Measurements from ENCODE around the gene AGTPBP1. TPM values are rescaled to one million over a fixed set of nuclear protein-coding genes. Genes with fewer than 3 reads are reported as not detected.

The AGTPBP1 gene
- total and polyA plus RNA-seq, 12 donors: 9.7 to 87.1 (median 51.4) TPM

- Histone ChIP-seq H3K36me3 (peaks cover 0 to 5% (median 0%) of the 10 kb centered on the region in 9 donors), H3K27ac (no peak overlapping the region), H3K4me1 (peaks cover 0 to 25% (median 14%) of the 10 kb centered on the region in 9 donors), H3K27me3 (no peaks in the 10 kb centered on the region), H3K4me3 (no peak overlapping the region), H3K9me3 (peaks cover 0 to 1% (median 0%) of the 10 kb centered on the region in 11 donors)
- DNase-seq (no peak), ATAC-seq (no peak)
- TF ChIP-seq, protein P1, sequence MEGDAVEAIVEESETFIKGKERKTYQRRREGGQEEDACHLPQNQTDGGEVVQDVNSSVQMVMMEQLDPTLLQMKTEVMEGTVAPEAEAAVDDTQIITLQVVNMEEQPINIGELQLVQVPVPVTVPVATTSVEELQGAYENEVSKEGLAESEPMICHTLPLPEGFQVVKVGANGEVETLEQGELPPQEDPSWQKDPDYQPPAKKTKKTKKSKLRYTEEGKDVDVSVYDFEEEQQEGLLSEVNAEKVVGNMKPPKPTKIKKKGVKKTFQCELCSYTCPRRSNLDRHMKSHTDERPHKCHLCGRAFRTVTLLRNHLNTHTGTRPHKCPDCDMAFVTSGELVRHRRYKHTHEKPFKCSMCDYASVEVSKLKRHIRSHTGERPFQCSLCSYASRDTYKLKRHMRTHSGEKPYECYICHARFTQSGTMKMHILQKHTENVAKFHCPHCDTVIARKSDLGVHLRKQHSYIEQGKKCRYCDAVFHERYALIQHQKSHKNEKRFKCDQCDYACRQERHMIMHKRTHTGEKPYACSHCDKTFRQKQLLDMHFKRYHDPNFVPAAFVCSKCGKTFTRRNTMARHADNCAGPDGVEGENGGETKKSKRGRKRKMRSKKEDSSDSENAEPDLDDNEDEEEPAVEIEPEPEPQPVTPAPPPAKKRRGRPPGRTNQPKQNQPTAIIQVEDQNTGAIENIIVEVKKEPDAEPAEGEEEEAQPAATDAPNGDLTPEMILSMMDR (IDR thresholded peaks at IDR 0.05): no peak
- intact Hi-C loops (cut with DNase I): loop anchor here in 4 of 10 donors (5.0 to 10.0 kb wide), 4 partner anchors 39 to 84 kb away; partner anchors contain the start of gene AGTPBP1 (in 2 of the 4)
- WGBS, 2 donors: 89 to 93% methylated on average over 1 of the region's 1 CpG
Measured at GRCh38 chr9:85703398-85703797, 38.4 kb downstream of the AGTPBP1 start.

- H3K27ac ChIP-seq: no peak overlapping the region
- H3K4me1 ChIP-seq: peaks cover 0 to 25% (median 14%) of the 10 kb centered on the region in 9 donors
- H3K36me3 ChIP-seq: no peaks in the 10 kb centered on the region
- peak in 5 of 8 donors; percentile 47 to 79 (median 63) for ATAC-seq
- no peak for DNase-seq
- H3K9me3 ChIP-seq: no peaks in the 10 kb centered on the region
- no peak overlapping the region for H3K4me3 ChIP-seq
- TF ChIP-seq, protein P1 (IDR thresholded peaks at IDR 0.05): no peak
- no peaks in the 10 kb centered on the region for H3K27me3 ChIP-seq
- intact Hi-C loops (cut with DNase I): loop anchor here in 4 of 10 donors (5.0 to 10.0 kb wide), 4 partner anchors 39 to 84 kb away; partner anchors contain the start of gene AGTPBP1 (in 2 of the 4)
Measured at GRCh38 chr9:85702726-85703289, 38.9 kb downstream of the AGTPBP1 start.

DNA sequence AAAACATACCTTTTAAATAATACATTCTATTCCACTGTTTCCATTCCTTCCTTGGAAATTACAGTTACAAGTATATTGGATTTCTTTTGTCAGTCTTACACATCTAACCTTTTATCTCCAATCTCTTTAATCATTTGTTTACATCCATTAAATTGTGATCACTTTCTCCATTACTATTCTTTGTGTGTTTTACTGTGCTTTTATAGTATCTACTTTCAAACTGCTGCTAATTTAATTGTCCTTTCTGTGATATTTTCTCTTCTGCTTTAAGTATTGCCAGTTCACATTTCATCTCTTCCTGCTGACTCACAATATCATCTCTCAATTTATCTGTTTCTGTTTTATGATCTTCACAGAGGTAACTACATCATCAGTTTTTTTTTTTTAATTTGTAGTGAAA lies 39.6 kb downstream of the AGTPBP1 start:
- intact Hi-C loops (cut with DNase I): loop anchor here in 4 of 10 donors (5.0 to 10.0 kb wide), 4 partner anchors 40 to 85 kb away; partner anchors contain the start of gene AGTPBP1 (in 2 of the 4)
- Histone ChIP-seq H3K27ac (no peak overlapping the region), H3K4me3 (no peak overlapping the region), H3K27me3 (no peaks in the 10 kb centered on the region), H3K36me3 (no peaks in the 10 kb centered on the region), H3K4me1 (peaks cover 0 to 25% (median 14%) of the 10 kb centered on the region in 9 donors), H3K9me3 (no peaks in the 10 kb centered on the region)
- ATAC-seq (no peak), DNase-seq (no peak)
- TF ChIP-seq, protein P1 (IDR thresholded peaks at IDR 0.05): no peak

DNA sequence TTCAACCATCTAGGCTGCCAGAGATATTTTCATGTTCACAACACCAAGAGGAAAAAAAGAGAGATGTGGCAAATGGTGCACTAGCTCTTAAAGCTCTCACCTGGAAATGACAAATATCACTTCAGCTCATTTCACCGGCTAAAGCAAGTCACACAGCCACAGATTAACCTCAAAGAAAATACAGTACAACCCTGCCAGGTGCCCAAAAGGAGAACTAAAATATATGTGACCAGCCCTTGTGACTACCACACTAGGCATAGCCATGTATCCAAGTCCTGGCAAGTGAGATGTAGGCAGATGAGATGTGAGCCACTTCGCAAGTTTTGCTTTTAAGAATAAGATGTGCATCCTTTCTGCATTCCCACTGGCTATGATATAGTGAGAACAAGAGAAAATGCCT lies 41.4 kb downstream of the AGTPBP1 start:
- intact Hi-C loops (cut with DNase I): loop anchor here in 4 of 10 donors (5.0 to 10.0 kb wide), 4 partner anchors 42 to 87 kb away; partner anchors contain the start of gene AGTPBP1 (in 2 of the 4)
- 92% methylated on average over 2 of the region's 2 CpGs for WGBS, 2 donors
- Histone ChIP-seq H3K27ac (no peak overlapping the region), H3K4me1 (peaks cover 0 to 25% (median 14%) of the 10 kb centered on the region in 9 donors), H3K4me3 (no peak overlapping the region), H3K9me3 (no peaks in the 10 kb centered on the region), H3K36me3 (no peaks in the 10 kb centered on the region), H3K27me3 (no peaks in the 10 kb centered on the region)
- ATAC-seq (no peak), DNase-seq (no peak)
- TF ChIP-seq, protein P1 (IDR thresholded peaks at IDR 0.05): no peak
